ENCODE measurements around the gene PTPRM.

The PTPRM gene

DNA sequence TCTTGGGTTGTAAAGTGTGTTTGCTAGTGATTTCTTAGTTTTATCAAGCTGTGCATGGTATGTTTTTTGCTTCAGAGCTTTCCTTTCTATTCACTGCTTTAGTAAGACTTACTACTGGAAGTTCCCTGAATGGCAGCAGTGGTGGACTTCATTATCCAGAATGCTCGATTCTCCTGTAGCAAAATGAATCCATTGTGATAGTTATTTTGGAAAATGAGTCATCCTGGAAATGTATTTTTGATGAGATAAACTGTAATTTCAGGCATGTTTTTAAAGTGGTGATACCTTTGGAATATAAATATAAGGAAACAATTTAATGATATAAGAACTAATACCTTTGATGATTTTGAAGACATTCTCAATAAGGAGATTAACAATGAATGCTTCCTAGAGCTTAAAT is 387.1 kb downstream of the PTPRM start:
- Histone ChIP-seq H3K9ac (ENCODE audit: low read depth, low read length) (no peak overlapping the region), H3K79me2 (ENCODE audit: insufficient read depth, low read length) (no peaks in the 10 kb centered on the region), H3K9me3 (ENCODE audit: insufficient read depth, low read length, severe bottlenecking) (no peaks in the 10 kb centered on the region), H2AFZ (ENCODE audit: low read depth, low read length) (no peak overlapping the region), H3K27ac (ENCODE audit: low read length) (no peak overlapping the region), H3K4me1 (ENCODE audit: insufficient read depth, low read length) (no peaks in the 10 kb centered on the region), H3K27me3 (ENCODE audit: insufficient read depth, low read length, poor library complexity) (no peaks in the 10 kb centered on the region), H3K4me2 (ENCODE audit: insufficient read depth, low read length) (no peak overlapping the region), H3K36me3 (ENCODE audit: insufficient read depth, low read length) (no peaks in the 10 kb centered on the region), H3K4me3 (ENCODE audit: low read depth in 1 of 2, low read length in 2 of 2) (no peak overlapping the region), H4K20me1 (ENCODE audit: insufficient read depth, low read length) (no peaks in the 10 kb centered on the region)
- DNase-seq (no peak), ATAC-seq (ENCODE audit: insufficient read depth, low read depth) (no peak)
- TF ChIP-seq, protein P1, sequence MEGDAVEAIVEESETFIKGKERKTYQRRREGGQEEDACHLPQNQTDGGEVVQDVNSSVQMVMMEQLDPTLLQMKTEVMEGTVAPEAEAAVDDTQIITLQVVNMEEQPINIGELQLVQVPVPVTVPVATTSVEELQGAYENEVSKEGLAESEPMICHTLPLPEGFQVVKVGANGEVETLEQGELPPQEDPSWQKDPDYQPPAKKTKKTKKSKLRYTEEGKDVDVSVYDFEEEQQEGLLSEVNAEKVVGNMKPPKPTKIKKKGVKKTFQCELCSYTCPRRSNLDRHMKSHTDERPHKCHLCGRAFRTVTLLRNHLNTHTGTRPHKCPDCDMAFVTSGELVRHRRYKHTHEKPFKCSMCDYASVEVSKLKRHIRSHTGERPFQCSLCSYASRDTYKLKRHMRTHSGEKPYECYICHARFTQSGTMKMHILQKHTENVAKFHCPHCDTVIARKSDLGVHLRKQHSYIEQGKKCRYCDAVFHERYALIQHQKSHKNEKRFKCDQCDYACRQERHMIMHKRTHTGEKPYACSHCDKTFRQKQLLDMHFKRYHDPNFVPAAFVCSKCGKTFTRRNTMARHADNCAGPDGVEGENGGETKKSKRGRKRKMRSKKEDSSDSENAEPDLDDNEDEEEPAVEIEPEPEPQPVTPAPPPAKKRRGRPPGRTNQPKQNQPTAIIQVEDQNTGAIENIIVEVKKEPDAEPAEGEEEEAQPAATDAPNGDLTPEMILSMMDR (IDR thresholded peaks at IDR 0.05; ENCODE audit: borderline replicate concordance, extremely low read depth, low read length, poor library complexity, severe bottlenecking), result no peak
- no peak for TF ChIP-seq EZH2 (IDR thresholded peaks at IDR 0.05; ENCODE audit: borderline replicate concordance, low read depth, low read length, severe bottlenecking)

DNA sequence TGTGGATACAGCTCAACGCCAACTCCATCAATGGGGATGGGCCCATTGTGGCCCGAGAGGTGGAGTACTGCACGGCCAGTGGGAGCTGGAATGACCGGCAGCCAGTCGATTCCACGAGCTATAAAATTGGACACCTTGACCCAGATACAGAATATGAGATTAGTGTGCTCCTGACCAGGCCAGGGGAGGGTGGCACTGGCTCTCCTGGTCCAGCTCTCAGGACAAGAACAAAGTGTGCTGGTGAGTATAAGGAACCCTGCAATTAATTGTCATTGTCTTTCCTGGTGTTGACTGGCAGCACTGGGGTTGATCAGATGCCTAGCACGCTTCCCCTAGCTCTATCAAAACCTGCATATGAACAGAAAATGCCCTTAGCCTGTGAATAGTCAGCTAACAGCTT is 388.1 kb downstream of the PTPRM start:
- Histone ChIP-seq H3K9ac (ENCODE audit: low read depth, low read length) (no peak overlapping the region), H3K79me2 (ENCODE audit: insufficient read depth, low read length) (no peaks in the 10 kb centered on the region), H3K27me3 (ENCODE audit: insufficient read depth, low read length, poor library complexity) (no peaks in the 10 kb centered on the region), H3K9me3 (ENCODE audit: insufficient read depth, low read length, severe bottlenecking) (no peaks in the 10 kb centered on the region), H3K4me3 (ENCODE audit: low read depth in 1 of 2, low read length in 2 of 2) (no peak overlapping the region), H2AFZ (ENCODE audit: low read depth, low read length) (no peak overlapping the region), H3K4me1 (ENCODE audit: insufficient read depth, low read length) (no peaks in the 10 kb centered on the region), H3K4me2 (ENCODE audit: insufficient read depth, low read length) (no peak overlapping the region), H3K27ac (ENCODE audit: low read length) (no peak overlapping the region), H3K36me3 (ENCODE audit: insufficient read depth, low read length) (no peaks in the 10 kb centered on the region), H4K20me1 (ENCODE audit: insufficient read depth, low read length) (no peaks in the 10 kb centered on the region)
- DNase-seq (no peak), ATAC-seq (ENCODE audit: insufficient read depth, low read depth) (no peak)
- TF ChIP-seq, protein P1 (IDR thresholded peaks at IDR 0.05; ENCODE audit: borderline replicate concordance, extremely low read depth, low read length, poor library complexity, severe bottlenecking), result no peak
- no peak for TF ChIP-seq EZH2 (IDR thresholded peaks at IDR 0.05; ENCODE audit: borderline replicate concordance, low read depth, low read length, severe bottlenecking)

DNA sequence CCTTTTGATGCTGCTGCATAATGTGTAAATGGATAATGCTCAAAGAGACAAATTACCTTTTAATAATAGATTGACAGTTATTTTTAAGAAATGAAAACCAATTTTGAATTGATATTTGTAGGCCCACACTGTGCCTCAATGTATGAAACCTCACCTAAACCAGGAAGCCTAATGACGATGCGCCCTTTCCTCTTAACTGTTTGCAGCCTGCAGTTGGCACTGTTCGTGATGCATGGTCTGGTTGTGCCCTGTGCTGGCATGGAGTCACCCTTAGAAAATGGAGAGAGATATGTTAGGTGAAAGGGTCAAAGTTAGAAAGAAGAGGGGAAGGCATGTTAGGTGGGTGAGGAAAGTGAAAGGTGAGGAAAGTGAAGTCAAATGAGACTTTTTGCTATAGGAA is 390.2 kb downstream of the PTPRM start:
- no peak overlapping the region for H3K9ac ChIP-seq (ENCODE audit: low read depth, low read length)
- no peak overlapping the region for H3K27ac ChIP-seq (ENCODE audit: low read length)
- no peak for TF ChIP-seq EZH2 (IDR thresholded peaks at IDR 0.05; ENCODE audit: borderline replicate concordance, low read depth, low read length, severe bottlenecking)
- TF ChIP-seq, protein P1 (IDR thresholded peaks at IDR 0.05; ENCODE audit: borderline replicate concordance, extremely low read depth, low read length, poor library complexity, severe bottlenecking), result no peak
- H3K4me1 ChIP-seq (ENCODE audit: insufficient read depth, low read length), result no peaks in the 10 kb centered on the region
- H3K36me3 ChIP-seq (ENCODE audit: insufficient read depth, low read length), result no peaks in the 10 kb centered on the region
- no peaks in the 10 kb centered on the region for H3K27me3 ChIP-seq (ENCODE audit: insufficient read depth, low read length, poor library complexity)
- no peak for DNase-seq
- no peak overlapping the region for H3K4me2 ChIP-seq (ENCODE audit: insufficient read depth, low read length)
- no peaks in the 10 kb centered on the region for H3K79me2 ChIP-seq (ENCODE audit: insufficient read depth, low read length)
- H4K20me1 ChIP-seq (ENCODE audit: insufficient read depth, low read length), result no peaks in the 10 kb centered on the region
- ATAC-seq (ENCODE audit: insufficient read depth, low read depth), result no peak
- no peak overlapping the region for H2AFZ ChIP-seq (ENCODE audit: low read depth, low read length)
- no peak overlapping the region for H3K4me3 ChIP-seq (ENCODE audit: low read depth in 1 of 2, low read length in 2 of 2)
- H3K9me3 ChIP-seq (ENCODE audit: insufficient read depth, low read length, severe bottlenecking), result no peaks in the 10 kb centered on the region

Data from DND-41 (cell line).